GM21423 (cell line): Measurements from ENCODE around the gene FSD1L.

ENCODE experiments used
- ATAC-seq: cut with Tn5 transposase; IDR thresholded peaks from one replicate; pipeline ENCODE4 v1.9.1; 2021; ENCODE audit warnings: mild to moderate bottlenecking, moderate library complexity; ENCODE audit not compliant: unreplicated experiment

FSD1L gene

DNA sequence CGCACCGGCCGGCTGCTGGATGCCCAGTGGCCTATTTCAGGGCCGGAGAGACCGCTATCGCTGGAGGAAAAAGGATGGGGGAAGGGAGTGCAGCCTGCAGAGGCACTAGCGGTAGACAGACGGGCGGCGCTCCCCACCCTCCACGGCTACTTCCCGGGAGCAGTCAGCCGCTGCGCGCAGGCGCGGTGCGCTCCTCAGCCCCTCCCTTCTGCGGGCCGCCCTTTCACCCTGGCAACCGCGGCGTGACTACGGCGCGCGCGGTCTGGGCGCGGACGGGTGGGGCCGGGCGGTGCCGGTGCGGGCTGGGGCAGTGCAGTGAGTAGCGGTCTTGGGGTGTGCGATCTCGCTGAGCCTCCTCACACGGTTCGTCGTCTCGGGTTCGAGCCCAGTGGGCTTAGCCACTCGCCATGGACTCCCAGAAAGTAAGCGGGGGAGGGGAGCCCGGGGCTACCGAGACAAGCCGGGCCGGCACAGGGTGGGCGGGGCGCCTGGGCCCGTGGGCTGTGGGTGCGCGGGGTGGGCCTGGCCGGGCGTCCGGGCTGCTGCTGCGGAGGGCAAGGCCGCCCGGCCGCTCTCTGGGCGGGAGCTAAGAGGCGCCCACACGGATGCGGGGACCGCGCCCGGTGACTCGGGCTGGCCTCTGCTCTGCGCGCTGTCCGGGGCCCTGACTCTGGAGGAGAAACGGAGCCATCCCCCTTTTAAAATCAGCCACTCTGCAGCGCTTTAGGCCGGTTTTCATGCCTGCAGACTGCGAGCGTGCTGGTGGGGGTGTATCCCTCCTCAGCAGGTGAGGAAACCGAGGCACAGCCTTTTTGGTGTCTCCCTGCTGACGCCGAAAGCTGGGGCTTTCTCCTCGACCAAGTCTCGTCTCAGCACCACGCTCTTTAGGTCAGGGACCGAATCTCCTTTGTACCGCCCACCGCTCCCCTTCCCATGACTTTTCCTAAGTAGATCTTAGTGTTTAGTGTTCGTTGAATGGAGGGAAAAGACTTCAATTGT lies at the start of gene FSD1L:
Gene FSD1L (plus strand): TSS at position 221 of the 999 bp plus-strand sequence. CDS start 187 bp downstream, at position 408.
- peak; percentile 94 for ATAC-seq

DNA sequence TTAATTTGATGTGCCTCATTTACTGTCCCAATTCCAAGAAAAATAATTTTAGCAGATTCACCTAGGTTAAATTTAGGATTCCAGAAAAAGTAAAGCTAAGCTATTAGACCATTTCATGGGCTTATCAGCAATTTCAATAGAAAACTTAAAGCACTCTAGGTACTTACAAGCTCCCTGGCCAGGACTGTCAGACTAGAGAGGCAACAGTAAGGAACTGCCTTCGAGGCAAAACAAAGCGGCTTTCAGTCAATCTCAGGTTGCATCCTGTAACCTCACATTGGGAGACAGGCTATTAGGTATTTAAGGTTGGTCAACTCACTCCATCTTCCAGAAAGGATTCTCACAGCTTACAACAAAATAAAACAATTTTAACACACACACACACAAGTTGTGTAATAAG lies 48.7 kb upstream of the FSD1L start:
- no peak for ATAC-seq

DNA sequence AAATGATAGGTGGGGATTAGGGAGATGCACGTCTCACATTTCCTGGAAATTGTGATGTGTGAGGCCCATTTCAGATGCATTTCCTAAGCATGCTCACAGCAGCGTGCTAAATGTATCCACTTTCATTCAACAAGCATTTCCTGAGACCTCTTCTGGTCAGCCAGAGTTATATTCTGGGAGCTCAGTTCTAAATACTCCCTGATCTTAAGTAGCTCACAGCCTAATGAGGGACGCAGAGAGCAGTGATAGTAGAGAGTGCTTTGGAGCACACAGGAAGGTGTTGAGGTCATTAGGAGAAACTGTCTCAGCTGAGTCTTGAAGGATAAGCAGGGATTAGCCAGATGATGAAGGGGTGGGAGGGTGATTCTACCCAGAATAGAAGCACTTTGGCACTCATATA lies 46.2 kb upstream of the FSD1L start:
- ATAC-seq: no peak

DNA sequence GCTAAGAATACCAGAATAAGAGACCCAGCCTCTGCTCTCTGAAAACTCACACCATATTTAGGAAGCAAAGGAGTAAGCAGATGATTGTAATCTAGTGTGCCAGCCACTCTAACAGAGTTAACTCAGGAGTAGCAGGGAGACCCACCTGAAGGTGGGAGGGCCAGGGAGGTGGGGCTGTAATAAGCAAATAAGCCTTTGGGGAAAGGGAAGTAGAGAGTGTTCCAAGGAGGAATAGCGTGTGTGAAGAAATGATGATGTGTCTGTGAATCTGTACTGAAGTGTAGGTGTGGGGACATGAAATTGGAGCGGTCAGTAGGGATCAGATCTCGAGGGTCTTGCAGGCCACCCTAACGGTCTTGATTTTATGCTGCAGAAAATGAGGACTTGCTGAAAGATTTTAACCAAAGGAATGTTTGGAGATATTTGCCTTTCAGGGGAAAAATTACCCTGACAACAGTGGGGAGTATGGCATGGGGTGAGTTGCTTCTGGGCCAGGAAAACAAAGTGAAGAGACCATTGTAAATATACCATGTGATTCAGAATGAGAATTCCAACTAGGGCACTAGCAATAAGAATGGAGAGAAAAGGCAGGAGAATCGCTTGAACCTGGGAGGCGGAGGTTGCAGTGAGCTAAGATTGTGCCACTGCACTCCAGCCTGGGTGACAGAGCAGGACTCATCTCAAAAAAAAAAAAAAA lies 44.1 kb upstream of the FSD1L start:
- no peak for ATAC-seq

DNA sequence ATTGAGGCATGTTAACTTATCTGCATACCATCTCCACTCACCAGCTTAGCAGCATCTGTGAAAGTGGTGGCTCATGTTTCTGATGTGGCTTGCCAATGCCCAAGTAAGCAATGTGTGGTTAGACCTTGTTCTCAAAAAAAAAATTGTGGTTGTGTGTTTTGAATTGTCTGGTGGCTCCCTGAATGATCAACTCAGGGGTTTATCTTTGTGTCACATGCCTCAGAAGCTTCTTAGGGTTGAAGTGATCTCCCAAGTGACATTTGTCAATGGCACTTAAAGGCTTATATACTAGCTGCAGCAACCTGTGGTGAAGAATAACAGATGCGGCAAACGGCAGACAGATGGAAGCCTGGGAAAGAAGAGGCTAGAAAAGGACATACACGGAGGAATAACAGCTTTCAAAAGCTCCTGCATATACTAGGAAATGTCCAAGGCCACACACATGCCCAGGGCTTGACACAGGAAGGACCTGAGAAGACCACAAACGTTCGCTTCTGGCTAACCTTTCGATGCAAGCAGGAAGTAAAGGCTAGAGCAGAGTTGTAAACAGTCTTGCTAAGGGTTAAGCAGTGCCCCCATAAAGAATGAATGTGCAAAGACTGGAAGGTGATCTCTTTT lies 42.2 kb upstream of the FSD1L start:
- peak; percentile 95 for ATAC-seq

DNA sequence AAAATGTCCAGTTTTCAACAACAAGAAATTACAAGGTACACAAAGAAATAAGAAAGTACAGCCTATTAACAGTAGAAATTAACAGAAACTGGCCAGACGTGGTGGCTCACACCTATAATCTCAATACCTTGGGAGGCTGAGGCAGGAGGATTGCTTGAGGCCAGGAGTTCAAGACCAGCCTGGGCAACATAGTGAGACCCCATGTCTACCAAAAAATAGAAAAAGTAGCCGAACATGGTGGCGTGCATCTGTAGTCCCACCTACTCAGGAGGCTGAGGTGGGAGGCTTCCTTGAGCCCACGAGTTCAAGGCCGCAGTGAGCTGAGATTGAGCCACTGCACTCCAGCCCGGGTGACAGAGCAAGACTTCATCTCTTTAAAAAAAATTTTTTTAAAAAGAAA lies 41.5 kb upstream of the FSD1L start:
- no peak for ATAC-seq

DNA sequence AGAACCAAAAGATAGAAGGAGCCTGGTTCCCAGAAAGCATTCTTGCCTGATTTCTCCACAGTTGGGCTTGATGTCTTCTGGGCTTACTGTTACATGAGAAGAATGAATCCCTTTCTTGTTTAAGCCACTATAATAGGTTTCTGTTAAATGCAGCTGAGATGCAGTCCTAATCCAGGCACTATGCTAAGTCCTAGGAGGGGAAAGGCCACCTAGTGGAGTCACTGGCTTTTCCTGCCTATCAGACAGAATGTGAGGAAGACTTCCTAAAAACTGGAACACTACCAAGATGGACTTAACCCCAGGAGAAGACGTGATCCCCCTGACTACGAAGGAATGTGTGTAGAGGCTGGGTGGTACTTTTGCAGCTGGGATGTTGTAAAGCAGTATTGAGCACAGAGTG lies 34.3 kb upstream of the FSD1L start:
- ATAC-seq: no peak

DNA sequence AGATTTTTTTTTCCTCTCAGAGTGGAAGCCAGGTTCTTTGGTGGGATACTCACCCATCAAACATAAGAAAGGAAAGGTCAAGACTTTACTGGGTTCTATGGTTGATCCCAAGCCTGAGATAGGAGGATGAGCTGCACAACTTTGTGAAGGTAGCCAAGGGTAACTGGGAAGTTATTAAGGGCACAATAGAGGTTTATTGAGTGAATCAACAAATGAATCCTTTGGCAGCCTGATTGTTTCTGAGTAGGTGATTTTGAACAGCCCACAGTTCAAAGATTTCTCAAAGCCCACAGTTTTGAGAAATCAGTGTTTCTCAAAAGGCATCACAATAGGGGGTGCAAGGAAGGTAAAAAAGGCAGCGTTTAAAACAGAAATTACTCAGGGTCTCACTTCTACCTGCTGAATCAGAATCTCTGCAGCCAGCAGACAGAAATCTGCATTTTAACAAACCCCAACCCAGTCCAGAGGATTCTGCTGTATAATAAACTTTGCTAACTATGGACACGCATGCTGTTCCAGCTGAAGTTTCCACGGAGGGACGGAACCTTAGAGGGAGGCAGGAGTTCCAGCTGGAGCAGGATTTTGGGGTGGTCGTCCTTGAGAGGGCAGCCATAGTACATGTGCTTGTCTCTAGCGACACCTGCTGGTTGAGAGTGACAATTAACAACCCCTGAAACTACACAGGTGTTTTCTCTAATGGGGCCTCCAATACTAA lies 32.7 kb upstream of the FSD1L start:
- ATAC-seq: peak; percentile 69

DNA sequence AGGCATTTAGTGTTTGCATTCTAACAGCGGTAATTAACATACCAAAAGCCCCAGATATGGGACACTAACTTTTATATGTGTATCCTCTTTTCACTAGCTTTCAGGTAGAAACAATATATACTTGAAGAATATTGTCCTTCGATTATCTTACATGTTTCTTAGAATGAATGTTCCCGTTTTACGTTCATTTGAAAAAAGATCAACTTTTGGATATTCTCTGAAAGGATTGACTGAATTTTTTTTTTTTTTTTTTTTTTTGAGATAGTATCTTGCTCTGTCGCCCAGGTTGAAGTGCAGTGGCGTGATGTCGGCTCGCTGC lies 32.2 kb upstream of the FSD1L start:
- no peak for ATAC-seq

DNA sequence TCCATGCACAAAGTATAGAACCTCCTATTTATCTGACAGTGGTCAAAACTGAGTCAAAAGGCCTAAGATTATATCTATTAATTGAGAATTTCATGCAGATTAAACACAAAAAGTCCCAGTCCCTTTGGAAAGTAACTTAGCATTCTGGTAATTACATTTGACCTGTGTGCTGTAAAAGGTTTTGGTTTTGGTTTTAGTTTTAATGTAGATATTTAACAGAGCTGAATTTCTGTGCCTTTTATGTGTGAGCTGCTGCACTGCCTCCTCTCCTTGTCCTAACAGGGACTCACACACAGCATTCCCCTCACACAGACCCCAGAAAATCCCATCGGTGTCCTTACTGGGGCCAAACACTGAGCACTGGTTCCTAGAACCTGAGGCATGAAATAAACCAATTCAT lies 31.0 kb upstream of the FSD1L start:
- ATAC-seq: peak; percentile 76

DNA sequence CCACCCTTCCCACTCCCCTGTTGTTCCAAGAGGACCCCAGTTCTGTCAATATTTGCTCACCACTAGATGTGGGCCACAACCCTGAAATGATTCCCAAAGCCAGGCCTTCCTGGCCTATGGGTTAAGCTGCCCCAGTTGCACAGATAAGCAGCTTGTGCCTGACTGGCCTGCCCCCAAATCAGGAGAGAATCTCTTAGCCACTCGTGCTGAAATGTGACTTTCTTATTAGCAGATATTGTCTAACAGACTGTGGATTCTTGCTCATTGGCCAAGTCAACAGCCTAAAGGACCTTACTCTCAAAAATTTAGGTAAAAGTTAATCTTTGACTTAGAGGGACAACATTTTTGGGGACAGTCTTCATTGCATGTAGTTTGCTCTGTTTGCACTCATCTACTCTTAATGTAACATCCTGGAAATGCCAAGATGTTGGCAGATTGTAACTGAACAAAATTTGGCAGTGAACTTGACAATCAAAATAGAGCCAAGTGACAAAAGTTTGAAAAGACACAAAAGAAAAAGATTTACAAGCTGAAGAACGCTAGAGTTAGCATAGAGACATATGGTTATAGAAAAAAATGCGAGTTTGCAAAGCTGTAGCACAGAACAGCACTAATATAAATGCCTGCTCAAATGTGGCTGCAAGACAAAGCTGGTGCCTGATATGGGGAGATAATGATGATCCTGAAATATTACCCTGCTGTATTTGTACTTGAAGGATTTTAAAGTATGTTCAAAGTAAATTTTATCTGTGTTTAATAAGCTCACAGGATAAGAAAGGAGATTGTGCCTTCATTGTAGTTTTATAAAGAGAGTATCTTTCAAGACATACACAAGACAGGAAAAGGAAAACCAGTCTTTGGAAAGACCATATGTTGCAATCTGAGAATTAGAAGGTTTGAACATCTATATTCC lies 29.0 kb upstream of the FSD1L start:
- no peak for ATAC-seq

DNA sequence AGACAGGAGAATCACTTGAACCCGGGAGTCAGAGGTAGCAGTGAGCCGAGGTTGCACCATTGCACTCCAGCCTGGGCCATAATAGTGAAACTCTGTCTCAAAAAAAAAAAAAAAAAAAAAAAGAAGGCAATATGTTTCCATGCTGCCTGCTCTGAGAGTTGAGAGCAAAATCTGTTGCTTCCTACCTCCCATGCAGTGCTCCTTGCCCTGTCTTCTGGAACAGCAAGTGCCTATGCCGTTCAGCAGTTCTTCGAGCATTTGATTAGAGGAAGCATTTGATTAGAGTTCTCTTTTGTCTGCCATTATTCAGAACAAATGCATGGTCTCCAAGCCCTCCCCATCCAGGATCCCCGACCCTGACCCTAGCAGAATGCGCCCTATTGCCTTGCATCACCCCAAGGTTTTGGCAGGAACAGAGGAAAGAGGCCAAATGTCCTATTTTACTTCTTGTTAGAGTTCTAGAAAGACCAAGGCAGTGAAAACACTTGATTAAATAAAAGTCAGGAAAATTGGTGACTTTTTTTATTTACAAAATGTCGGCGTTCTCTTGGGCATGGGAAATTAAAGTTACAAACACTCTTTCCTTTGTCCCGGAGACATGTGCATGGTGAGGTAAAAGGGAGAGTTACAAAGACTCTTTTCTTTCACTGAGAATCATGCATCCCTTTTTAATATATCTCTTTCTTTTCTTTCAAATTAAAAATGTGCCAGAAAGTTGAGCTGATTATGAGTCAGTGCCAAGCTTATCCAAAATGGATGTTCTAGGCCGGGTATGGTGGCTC lies 27.8 kb upstream of the FSD1L start:
- ATAC-seq: no peak

DNA sequence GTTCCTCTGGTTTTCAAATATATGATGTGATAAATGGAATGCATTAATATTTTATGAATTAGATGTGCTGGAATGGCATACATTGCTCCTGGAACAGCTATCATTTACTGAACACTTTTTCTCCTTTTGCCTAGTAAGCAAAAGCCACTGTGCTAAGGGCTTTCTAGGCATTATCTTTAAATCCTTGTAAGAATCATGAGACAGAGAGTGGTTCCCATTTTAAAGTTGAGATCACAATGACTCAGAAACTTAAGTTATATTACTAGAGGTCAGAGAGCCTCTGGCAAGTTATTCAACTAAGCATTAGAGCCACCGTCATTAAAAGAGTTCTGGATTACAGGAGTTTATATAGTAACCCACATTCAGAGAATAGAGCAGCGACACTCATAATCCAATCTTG lies 26.7 kb upstream of the FSD1L start:
- no peak for ATAC-seq

DNA sequence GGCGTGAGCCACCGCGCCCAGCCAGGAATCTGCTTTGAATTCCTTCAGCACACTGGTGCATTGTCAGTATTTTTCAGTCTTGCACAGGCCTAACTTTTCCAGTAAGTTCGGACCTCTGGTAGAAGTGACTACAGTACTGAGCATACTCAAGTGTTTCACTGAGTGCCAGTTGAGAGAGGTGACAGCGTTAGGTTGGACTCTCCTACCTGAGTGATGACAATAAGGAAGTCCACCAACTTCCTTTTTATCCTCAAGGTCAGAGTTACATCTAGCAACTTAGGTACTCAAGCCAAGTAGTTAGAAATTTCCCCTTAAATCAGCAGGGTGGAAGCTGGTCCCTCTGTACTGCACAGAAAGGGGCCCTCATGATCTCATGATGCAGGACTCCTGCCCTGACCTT lies 26.0 kb upstream of the FSD1L start:
- no peak for ATAC-seq

DNA sequence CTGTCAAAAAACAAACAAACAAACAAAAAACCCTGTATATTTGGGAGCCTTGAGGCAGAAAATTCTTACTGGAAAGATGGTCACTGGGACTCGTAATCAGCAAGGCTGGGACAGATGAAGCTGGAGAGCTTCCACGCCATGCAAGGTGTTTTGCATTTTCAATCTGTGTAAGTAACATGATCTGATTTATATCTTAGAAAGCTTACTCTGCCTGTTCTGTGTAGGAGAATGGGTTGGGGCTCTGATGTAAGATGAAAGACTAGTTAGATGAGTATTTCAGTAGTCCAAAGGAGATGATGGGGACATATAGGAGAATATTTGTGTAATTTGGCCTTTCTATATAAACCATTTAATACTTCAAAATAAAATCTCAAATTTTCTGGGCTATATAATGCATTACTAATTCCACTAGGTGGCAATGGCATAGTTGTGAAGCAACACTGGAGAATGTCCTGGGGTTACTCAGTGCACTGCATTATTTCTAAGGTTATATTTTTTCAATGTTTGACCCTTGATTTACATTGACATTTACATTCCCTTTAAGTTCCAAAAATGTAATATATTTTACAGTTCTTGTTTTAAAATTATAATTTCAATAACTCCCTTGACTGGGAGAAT lies 21.9 kb upstream of the FSD1L start:
- ATAC-seq: no peak

DNA sequence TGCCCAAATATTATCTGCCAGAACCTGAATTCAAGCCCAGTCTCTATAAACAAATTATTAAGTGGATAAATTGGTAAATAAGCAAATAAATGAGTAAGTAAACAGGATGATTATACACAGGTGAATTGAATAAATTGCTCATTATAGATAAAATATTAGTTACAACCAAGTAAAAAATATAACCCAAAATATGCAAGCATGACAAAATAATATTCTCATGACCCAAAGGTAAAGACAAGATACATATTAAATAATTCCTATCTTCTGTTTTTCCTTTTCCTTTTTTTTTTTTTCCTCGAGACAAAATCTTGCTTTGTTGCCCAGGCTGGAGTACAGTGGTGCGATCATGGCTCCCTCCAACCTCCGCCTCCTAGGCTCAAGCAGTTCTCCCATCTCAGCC lies 21.2 kb upstream of the FSD1L start:
- ATAC-seq: no peak

DNA sequence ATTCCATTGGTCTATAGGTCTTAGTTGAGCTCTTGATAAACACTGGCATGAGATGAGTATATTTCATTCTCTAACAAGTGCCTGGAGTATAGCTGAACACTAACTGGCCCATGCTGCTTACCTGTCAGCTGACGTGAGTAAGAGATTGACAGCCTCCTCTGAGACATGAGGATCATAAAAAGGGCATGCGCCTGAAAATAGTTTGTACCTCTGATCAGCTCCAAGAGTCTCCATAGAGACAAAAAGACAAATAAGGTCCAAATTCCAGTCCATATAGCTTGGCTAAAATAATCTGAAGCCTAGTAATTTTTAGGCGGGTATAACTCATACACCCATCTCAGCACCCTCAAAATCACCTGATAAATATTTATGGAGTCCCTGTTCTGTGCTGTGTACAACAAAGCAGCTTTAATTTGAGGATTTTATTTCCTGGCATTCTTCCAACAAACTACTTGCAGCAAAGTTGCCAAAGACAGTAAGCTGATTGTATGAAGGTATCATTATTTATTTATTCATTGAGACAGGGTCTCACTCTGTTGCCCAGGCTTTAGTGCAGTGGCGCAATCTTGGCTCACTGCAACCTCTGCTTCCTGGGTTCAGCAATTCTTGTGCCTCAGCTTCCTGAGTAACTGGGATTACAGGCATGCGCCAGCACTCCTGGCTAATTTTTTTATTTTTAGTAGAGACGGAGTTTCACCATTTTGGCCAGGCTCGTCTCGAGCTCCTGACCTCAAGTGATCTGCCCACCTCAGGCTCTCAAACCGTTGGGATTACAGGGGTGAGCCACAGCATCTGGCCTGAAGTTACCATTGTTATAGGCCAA lies 16.2 kb upstream of the FSD1L start:
- ATAC-seq: no peak

DNA sequence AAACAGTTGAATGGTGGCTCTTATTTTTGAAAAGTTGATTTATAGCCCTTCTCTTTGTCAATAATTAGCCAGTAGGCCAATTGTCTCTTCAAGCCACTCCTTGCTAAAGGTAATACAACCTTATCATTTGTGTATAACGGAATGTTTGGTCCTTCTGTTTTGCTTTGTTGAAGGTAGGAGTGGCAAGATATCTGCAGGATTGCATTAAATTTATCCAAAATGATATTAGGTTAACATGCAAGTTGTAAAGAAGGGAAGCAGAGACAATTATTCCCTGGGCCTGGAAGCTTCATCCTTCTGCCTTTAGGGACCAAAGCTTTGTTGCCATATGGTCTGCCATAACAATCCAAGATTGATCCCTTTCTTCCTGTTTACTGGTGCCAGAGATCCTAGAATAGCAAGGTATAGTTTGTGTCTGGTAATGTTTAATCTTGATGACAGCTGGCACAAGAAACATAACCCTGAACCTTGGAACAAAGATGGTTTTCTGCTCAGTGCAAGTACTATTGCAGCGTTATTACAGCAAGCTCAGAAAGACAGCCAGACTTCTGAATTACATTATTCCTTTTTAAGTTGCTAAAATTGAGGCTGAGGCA lies 15.5 kb upstream of the FSD1L start:
- ATAC-seq: no peak
